Activated CD8-positive, alpha-beta memory T cell treated with anti-CD3 and anti-CD28 coated beads for 24 hours (primary cell): Measurements from ENCODE around the gene LRBA.
"Not testable (repeated sequence)": the region's sequence is repeated elsewhere in the genome, so short reads cannot be mapped to it uniquely, and the experiment has no call there.

ENCODE experiments used
- DNase-seq: peaks from one replicate; pipeline ENCODE4 v3.0.0-alpha.2; 2020

LRBA gene

DNA sequence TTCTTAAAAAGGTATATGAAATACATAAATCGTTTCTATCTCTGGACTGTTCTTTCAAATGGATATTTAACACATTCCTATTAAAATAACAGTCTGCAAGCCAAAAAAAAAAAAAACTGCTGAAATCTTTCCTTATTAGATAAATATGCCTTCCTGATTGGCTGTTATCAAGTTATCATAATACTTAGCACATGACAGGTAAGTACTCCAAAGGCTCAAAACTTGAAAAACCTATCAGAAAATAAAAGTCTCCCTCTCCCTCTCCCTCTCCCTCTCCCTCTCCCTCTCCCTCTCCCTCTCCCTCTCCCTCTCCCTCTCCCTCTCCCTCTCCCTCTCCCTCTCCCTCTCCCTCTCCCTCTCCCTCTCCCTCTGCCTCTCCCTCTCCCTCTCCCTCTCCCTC is 356.8 kb downstream of the LRBA start:
- not testable (repeated sequence) for DNase-seq

DNA sequence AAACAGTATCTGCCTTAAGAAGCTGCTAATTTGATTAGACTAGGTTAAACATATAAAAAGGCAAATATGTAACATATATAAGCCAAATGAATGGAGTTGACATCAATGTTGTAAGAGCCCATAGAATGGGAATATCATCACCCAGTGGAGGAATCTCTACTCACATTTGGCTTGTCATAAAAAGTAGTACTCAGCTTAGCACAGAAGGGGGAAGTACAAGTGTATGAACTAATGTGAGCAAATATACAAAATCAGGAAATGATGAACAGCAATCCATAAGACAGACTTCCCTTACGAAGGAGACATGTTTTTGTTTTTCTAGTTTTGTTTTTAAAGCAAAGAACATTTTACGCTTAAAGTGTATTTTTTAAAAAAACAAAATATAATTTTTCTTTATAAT is 358.2 kb downstream of the LRBA start:
- DNase-seq: no peak

DNA sequence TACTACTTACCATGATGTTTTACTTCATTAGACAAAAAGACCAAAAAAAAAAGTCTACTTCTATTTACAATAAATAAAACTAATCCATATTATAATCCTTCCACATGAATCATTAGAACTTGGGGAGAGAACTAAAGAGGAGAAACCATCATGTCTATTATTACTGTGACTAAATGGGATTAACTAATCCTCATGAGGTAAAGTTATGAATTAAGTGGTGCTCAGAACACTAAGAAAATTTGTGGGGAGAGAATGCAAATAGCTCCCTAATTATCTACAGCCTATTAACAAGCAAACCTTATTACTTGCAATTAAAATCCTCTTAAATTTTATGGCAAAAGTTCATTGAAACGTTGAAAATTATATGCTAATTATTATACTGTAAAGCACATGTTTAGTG is 364.3 kb downstream of the LRBA start:
- no peak for DNase-seq

DNA sequence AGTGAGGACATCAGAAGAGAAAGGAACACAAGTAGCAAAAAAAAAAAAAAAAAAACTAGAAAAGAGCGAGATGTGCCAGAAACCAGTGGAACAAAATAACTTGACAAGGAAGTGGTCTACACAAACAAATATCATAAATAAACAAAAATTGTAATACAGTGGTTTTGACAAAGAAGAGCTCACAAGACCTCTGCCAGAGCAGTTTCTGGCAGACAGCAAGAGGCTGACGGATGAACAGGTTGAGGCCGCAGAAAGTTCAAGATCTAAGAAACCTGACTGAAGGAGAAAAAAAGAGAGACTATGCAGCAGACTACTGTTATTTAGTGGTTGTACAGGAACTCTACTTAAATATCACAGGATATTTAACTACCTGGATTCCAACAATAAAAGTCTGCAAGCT is 367.0 kb downstream of the LRBA start:
- no peak for DNase-seq

DNA sequence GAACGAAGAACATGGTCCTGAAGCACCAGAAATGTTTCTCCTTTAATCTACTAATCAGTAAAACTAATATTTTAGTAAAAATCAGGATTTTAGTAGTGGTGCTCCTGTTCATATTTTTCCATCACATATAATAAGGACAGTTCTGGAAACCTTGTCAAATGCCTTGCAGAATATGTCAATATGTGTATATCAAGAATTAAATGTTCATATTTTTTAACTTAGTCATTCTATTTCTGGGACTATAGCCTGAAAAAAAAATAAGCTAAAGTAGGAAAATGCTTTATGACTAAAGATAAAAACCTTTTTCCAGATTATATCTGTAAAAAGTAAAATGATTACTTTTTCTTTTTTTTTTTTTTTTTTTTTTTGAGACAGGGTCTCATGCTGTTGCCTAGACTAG is 368.1 kb downstream of the LRBA start:
- DNase-seq: no peak

DNA sequence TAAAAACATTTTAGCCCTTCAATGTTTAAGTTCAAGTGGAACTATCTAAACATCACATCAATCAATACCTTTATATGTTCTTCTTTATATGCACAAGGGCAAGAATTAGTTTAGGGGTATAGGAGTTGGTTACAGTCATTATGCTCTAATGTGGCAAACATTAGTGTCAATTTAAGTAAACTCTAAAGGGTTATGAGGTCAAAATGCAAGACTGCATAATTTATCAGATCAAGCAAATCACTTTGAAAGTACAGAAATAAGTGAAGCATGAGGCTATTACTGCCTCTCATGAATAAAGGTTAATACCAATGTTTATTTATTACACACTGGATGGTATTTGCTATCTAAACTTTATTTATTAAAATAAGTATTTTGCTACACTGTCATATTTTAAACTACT is 373.5 kb downstream of the LRBA start:
- no peak for DNase-seq

DNA sequence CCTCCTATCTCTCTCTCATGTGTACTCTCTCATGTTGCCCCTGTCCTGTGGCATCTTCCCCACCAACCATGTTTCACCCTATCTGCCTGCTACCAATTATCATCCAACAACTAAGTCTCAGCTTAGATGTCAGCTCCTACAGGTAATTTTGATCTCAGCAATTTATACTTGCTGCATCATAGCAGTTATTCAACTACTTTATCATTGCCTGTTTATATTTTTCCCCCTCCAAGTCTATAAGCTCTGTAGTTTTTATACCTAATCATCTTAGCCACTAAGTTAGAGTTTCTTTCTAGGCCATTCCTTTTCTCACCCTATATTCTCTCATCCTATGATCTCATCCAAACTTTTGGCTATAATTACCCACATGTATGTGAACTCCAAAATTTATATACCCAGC is 382.4 kb downstream of the LRBA start:
- no peak for DNase-seq

DNA sequence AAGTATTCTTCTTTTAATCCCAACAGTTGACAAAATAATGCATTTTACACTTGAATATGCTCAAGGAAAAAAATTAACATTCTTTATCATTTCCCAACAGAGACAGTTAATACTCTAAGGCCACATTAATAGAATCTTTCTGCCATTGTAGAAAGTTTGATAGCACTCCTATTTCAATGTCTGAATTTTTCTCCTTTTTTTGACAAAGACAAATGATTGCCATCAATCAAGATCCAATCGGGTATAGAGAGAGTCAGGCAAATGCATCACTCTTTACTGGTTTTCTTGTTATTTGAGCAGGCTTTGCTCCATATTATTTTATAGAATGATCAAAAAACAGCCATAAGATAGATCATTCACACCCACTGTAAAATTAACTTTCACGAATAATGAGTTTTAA is 387.0 kb downstream of the LRBA start:
- no peak for DNase-seq

DNA sequence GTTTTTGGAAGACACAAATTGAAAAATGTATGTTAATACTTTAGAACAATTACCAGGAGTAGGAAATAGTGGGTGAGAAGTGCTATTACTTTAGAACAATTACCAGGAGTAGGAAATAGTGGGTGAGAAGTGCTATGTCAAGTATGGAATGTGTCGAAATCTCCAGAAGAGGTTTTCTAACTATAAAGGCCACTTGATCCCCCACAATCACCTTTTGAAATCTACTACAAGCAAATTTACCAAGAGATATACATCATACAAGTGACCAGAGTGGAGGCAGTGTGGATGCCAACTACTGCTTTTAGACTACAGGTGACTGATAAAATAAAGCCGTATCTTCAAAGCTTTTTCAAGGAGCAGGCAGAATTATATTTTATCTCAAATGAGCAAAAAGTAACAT is 390.1 kb downstream of the LRBA start:
- DNase-seq: no peak

DNA sequence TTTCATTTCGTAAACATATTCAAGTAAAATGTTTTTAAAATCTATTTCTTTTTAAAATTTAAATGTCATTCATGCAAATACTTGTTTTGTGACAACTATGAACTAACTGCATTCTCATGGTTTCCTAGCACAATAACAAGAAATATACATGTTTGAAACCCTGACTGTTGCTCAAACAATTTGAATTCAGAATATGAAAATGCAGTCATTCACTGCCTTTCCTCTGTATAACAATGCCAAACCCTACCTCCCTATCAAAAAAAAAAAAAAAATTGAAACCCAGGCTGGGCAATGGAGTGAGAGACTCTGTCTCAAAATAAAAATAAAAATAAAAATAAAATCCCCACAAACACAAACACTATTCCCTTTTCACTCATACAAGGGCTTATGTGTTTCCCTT is 391.0 kb downstream of the LRBA start:
- no peak for DNase-seq

DNA sequence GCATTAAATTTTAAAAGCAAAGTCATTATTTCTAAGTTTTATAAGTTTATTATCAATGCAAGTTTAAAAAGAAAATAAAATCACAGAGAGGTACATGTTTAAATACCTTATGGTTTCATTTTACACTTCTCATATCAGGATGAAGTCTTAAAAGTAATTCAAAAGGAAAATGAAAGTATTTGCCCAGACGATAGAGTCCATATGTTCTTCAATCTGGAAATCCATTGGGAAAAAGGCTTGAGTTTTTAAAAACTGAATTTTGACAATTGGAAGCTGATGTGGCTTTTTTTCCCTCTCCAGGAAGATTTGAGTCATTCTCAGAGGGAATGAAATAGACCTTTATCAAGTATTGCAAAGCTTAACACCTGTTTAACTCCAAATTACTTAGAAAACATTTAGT is 396.0 kb downstream of the LRBA start:
- DNase-seq: no peak

DNA sequence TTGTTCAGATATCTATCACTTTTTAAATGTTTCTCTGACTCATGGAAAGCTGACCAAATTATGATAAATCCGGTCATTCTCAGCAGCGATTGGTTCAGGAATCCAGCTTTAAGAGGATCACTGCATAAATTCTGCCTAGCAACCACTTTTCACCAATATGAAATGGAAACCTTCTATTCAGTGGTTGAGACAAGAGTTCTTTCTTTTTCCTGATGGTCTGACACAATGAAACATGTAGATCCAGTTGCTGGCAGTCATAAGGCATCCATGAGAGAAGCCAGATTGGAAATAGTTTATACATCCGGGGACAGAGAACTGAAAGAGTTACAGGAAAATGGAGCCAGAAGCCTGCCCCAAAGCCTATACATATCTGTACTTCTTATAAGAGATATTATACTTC is 406.0 kb downstream of the LRBA start:
- DNase-seq: no peak

DNA sequence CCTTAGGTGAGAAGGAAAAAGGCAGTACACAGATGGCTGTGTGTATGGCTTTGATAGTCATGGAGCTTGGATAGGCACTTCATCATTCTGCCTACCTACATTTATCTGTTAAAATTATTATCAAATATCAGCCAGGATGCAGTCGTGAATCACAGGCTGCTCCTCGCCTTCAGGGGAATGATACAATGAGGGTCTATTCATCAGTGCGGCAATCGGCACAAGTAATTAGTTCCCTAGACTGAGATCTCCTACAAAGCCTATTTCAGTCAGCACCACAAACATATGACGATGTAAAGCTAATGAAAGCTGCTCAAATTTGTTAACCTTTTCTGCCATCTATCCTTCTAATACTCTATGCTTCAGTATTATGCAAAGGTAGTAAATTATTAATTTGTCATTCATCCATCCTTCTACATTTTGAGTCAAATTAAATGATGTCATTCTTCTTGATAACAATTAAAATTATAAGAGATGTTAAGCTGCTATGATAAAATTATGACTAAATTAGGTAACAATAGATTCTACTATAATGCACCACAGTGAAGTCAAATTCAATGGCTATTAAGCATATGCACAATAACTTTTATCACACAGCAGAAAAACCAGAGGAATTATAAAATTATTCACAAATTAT is 414.2 kb downstream of the LRBA start:
- no peak for DNase-seq

DNA sequence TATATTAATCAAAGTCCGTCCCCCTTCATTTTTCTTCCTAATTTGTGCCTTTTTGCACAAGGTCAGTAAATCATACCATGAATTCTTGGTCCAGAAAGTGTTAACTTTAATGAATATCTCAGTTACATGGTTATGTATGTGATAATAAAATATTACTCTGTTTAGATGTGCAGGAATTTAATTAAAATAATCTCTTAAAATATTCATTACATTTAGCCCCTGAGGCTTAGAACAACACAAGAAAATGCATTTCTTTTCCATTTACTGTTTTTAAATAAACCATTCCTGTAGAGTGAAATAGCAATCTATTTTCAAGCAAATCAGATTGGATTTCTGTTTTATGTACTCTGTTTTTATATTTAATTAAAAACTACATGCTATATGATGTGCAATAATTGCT is 415.5 kb downstream of the LRBA start:
- DNase-seq: no peak

DNA sequence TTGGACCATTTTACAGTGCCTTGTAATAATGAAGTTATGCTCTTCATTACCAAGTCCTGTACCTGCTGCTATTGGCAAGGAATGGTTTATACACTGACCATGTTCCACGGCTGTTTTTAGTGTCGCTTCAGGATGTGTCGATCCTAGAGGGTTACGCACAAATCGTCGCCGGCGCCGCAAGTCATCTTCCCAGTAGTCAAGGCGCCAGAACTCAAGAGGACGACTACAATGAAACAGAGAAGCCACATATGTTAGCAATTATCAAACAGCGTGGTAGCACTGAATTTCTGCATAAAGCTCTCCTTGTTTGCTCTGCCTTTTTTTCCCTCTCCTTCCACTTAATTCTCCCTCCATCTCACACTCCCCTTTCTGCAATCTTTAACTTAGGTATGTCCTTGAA is 416.2 kb downstream of the LRBA start:
- DNase-seq: no peak

DNA sequence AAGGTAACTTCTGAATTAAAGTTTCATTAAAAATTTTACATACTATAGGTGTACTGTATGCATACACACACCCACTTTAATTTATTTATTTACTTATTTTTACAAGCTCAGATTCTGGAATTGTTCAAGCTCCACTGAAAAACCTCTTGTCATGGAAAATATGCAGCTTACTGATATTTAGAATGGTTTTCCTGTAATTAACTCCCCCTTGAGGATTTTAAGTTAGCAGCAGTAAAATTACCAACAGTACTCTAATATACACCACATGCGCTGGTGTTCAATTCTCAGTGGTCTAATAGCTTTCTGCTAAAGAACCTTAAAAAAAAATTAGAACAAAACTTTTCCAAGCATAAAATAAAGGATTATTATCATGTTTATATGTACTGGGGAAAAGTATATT is 421.1 kb downstream of the LRBA start:
- DNase-seq: no peak

DNA sequence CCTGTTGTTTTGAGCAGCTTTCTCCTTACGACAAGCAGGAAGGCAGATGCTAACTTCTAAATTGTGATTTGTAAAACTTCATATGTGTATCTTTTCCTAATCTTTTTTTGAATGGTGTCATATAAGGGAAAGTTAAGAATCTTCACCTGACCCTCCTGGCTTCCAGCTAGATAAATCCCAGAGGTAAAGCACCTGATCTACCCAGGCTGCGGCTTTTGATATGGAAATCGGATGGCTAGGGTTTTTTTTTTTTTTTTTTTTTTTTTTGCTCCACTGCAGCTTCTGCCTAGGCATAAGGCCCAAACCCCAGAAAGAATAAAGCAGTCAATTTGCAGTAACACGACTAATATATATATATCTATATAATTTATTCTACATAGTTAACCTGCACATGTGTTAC is 423.2 kb downstream of the LRBA start:
- DNase-seq: no peak

DNA sequence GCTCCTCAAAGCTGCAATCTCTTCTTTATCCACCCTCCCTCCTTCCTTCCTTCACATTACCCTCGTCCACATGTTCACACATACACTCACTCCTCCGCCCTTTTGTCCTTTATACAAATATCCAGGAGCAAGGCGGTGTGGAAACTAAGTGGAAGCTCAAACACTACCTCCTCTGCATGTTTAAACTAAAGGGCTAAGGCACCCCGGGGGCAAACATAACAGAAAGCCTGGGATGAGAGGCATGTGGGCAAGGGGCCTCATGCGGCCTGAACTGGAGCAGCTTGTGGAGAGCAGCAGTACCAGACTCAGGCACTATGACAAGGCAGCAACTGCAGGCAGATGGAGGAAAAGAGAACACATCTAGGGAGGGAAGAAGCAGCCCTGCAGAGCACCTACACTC is 423.7 kb downstream of the LRBA start:
- no peak for DNase-seq

DNA sequence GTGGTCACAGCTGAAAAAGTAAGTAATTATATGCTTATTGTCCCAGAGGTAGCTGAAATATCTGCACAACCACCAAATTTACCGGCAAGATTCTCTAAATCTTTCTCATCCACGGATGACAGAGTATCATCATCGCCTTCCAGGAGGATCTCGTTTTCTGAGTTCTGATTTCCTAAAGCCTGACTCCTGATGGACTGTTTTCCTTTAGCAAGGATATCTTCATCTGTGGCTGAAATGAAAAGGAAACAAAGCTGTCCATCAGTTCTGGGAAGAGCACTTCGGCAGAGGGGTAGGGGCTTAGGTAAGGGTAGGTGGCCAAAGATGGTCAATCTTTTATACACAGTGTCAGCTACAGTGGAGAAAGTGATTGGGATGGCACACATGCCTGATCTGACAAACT is 424.5 kb downstream of the LRBA start:
- no peak for DNase-seq

DNA sequence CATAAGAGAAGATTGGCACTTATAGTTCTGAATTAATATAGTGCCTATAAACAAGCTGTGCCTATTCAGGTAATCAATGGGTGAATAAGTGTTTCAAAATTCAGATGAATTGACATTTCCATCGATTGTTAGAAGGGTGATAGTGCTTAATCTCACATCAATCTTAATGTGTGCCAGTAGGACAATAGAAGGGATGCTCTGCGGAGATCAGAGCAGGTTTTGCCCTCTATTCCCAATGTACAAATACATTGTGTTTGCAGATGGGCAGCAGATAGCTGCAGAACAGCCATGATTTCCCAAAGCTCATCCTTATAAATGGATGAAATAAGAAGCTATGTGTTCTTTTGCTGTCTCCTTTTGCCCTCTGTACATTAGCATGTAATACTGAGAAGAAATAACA is 425.9 kb downstream of the LRBA start:
- no peak for DNase-seq

DNA sequence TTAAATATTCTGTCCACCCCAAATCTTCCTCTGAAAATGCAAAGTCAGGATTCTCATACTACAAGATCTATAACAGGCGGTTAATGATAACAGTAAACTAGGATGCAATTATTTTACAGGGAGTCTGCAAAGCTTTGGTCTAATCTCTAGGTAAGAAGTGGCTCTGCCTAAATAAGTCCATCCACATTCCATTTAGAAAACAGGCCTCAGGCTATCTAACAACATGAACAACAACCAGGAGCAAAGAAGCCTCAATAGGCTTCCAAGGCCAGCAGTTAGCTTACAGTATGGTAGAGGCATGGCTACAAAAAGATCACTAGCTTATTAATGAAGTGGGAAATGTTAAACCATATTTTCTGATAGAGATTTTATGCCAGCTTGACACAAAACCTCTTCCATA is 426.8 kb downstream of the LRBA start:
- DNase-seq: no peak

DNA sequence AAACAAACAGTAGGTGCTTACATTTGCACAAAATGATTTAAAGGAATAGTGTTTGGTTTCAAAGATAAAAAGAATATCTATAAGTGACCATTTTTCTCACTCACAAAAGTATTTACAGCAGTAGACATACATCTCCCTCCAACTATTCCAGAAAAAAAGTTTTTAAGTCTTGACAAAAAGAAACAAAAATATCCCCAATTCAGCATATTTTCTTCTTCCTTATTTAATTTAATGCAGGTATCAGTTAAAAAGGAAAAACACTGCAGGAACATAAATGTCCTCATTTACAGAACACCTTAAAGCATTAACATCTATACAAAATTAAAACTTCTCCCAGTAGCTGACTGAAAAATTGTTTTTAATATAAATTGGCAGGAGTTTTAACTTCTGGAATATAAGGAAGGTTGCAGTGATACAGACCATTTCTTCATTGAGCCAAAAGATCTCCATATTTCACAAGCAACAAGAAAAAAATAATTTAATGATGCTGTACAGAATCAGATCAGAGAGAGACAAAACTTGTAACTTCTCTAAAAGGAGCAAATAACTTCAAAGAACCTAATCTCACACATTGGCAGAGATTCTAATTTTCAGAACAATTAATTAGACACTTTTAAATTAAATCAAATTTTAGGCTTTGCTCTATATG is 428.8 kb downstream of the LRBA start:
- DNase-seq: no peak

DNA sequence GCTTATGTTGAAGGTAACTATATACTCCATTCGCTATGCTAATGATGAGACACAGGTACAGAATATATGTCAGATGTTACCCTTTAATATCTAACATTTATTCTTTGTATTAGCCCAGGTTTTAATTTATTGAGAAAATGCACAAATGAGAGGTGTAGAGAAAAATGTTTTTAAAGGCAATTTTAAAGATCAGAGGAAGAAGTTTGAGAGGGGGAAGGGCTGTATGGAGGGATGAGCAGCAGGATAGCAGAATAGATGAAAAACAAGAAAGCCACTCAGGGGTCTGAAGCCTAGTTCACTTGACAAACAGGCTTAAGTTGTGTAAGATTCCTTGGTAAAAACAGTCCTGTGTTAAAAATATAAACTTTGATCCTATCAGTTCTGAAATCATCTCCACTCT is 429.5 kb downstream of the LRBA start:
- no peak for DNase-seq

DNA sequence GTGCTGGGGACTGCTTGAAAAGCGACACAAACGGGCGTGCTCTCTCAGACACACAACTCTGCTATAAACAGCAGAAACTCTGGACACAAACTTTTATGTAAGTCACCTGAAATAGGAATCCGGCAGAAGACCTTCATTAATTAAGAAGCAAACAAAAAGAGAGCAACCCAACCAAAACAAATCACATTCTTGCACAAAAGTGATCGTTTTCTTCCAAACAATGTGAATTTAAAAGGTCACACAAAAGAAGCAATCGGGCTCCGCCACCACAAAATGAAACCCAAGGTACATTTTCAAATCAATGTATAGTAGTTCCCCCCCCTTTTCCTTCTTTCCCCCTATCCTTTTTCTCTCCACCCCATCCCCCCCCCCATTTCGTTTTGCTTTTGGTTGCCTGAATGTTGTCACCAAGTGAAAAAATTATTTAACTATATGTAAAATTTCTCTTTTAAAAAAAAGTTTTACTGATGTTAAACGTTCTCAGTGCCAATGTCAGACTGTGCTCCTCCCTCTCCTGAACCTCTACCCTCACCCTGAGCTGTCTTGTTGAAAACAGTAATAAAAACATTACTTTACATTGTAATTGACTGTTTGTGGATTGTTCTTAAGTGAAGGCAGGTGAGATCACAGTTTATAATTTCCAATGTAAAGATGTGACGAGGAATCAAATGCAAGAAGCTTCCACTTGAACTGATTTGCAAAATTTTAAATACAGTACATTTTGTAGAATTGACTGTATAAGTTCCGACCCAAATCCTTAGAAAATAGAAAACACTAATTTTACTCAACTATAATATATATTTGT is 430.8 kb downstream of the LRBA start:
- DNase-seq: no peak
